ENCODE measurements around the gene CBFB.
"Not testable (repeated sequence)": the region's sequence is repeated elsewhere in the genome, so short reads cannot be mapped to it uniquely, and the experiment has no call there.

Gene CBFB

DNA sequence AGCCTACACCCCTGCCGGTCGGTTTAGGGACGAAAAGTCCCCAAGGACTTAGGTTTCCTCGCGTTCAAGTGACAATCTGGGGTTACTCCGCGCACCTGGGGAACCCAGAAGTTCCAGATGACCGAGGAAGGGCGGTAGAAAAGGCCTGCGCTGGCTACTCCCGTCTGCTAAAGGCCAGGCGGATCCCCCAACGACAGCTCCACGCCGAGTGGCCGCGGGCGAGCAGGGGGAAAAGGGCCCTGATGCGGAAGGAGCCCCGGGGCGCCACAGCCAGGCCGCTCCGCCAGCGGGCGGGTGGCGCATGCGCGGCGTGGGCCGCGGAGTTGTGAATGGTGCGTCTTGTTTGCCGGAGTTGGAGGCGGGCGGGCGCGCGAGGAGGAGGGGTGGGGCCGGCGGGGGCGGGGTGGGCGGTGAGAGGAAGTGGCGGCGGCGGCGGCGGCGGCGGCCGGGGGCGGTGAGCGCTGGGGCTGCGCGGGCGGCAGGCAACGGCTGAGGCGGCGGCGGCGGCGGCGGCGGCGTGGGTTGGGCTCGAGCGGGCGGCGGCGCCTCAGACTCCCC lies at the start of gene CBFB:
Gene CBFB (plus strand): TSS at position 454 of the 558 bp plus-strand sequence. CDS start 259 bp downstream, outside the sequence.
- peak; percentile 82 for DNase-seq (ENCODE audit: low read depth)

DNA sequence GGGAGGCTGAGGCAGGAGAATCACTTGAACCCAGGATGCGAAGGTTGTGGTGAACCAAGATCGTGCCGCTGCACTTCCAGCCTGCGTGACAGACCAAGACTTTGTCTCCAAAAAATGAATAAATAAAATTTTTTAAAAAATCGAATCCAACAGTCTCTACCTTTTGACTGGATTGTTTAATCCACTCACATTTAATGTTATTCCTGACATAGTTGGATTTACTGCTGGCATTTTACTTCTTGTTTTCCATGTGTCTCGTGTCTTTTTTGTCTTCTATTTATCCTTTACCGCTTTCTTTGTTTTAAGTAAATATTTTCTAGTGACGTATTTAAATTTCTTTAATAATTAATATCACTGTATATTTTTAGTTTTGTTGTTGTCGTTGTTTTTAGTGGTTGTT lies 45.9 kb upstream of the CBFB start:
- DNase-seq (ENCODE audit: low read depth): no peak

DNA sequence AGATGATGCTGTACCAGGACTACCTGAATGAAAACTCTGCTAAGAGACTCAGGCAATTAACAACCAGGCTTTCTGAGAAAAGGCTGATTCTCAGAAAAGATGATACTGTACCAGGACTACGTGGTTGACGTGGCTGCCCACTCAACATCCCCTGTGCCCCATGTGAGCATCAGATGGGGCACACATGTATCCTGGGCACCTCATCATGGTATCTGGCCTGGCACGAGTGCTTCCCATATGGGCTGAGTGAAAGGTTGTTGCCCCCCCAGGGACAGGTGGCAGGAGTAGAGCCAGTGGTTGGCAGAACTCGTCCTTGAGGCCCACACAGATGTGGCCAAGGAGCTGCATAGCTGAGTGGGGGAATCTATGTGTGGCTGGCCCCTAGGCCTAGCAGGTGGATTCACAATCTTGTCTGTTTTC lies 44.0 kb upstream of the CBFB start:
- no peak for DNase-seq (ENCODE audit: low read depth)

DNA sequence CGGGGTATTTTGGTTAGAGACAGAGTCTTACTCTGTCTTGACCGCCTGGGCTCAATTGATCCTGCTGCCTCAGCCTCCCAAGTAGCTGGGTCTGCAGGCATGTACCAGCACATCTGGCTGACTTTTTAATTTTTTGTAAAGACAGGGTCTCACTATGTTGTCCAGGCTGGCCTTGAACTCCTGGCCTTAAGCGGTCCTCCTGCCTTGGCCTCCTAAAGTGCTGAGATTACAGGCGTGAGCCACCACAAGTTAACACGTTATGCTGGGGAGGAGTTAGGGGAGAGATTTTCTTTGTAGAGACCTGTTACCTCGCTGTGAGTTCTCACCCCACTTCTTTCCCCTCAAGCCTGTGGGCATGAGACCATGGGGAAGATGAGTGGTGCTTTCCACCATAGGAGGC lies 42.4 kb upstream of the CBFB start:
- no peak for DNase-seq (ENCODE audit: low read depth)

DNA sequence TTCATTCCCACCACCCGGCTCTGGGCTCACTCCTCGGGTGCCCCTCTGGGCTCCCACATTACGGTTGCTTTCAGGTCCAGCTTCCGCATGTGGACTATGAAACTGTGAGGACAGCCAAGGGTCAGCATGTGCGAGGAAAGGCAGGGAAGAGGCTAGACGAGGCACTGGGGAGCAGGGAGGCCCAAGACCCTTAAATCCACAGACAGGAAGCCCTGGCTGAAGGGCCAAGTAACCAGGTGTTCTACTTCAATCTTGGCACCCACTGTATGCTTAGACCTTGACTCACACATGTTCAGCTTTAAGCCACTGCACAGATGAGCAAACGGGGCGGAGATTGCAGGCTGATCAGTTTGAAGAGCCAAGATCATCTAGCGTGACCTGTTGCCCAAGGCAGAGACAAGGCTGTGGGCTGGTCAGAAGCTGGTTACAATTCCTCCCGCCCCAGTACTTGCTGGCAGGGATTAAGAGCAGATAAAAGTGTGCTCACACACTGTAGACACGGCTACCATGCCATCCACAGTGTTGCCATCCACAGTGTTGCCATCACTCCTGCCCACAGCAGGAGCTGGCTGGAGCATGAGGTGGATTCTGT lies 40.7 kb upstream of the CBFB start, which contains the start of gene CES4A:
Gene CES4A (plus strand): TSS at position 393 of the 592 bp plus-strand sequence. CDS start 184 bp downstream, at position 577.
- no peak for DNase-seq (ENCODE audit: low read depth)

DNA sequence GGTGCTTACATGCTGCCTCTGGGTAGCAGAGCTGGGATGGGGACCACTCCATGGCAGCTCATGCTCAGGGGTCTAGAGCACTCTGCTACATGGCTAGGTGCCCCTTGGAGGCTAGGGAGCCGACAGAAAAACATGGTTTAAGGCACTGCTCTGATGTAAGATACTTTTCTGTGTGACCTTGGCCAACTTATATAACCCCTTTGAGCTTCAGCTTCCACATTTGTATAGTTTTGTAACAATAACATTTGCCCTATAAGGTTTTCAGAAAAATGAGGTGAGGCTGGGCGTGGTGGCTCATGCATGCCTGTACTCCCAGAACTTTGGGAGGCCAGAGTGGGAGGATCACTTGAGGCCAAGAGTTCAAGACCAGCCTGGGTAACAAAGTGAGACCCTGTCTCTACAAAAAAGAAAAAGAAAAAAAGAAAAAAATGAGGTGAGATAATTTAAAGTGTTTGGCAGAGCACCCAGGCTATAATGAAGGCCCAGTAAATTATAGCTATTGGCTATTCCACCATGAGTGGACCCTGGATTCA lies 37.3 kb upstream of the CBFB start:
- DNase-seq (ENCODE audit: low read depth): no peak

DNA sequence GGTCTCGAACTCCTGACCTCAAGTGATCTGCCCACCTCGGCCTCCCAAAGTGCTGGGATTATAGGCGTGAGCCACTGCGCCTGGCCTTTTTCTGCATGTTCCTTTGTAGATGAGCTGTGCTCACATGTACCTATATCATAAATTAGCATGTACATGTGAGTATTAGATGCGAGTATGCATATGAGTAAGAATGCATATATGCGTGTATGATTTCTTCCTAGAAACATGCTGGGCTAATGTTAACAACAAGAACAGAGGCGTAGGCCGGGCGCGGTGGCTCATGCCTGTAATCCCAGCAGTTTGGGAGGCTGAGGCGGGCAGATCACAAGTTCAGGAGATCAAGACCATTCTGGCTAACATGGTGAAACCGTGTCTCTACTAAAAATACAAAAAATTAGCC lies 35.4 kb upstream of the CBFB start:
- DNase-seq (ENCODE audit: low read depth): not testable (repeated sequence)

DNA sequence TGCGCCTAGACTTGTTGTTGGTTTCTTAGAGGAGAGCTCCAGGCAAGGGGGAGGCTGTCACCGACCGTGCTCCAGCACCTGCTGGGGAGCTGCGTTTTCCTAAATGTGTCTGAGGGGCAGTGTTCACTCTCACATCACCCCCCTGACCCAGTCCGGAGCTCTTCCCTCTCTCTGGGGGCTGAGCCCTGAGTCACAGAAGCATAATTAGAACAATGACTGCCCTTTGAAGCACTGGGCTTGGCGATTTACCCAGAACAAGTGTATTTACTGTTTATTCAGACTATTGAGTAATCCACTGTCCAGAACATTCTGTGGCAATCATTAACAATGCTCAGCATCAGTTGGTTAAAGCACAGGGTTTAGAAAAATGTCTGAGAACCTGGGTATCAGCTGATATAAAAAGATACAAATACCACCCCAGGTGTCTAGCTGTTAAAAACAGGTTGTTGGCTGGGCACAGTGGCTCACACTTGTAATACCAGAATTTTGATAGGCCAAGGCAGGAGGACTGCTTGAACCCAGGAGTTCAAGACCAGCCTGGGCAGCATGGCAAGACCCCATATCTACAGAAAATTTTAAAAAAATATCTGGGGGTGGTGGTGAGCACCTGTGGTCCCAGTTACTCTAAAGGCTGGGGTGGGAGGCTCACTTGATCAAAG lies 32.5 kb upstream of the CBFB start:
- no peak for DNase-seq (ENCODE audit: low read depth)

DNA sequence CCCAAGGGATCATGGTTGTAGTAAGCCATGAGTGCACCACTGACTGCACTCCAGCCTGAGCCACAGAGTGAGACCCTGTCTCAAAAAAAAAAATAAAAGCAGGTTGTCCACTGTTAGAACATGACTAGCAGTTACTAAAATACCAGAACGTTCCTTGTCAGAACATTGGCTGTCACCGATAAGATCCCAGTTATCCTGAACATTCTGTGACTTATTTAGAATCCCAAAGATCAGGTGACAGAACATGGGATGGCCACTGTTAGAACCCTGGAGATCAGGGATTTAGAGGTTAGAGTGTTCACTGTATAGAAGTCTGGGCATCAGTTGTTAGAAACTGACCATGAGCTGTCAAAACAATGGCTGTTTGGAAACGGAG lies 32.0 kb upstream of the CBFB start:
- DNase-seq (ENCODE audit: low read depth): no peak

DNA sequence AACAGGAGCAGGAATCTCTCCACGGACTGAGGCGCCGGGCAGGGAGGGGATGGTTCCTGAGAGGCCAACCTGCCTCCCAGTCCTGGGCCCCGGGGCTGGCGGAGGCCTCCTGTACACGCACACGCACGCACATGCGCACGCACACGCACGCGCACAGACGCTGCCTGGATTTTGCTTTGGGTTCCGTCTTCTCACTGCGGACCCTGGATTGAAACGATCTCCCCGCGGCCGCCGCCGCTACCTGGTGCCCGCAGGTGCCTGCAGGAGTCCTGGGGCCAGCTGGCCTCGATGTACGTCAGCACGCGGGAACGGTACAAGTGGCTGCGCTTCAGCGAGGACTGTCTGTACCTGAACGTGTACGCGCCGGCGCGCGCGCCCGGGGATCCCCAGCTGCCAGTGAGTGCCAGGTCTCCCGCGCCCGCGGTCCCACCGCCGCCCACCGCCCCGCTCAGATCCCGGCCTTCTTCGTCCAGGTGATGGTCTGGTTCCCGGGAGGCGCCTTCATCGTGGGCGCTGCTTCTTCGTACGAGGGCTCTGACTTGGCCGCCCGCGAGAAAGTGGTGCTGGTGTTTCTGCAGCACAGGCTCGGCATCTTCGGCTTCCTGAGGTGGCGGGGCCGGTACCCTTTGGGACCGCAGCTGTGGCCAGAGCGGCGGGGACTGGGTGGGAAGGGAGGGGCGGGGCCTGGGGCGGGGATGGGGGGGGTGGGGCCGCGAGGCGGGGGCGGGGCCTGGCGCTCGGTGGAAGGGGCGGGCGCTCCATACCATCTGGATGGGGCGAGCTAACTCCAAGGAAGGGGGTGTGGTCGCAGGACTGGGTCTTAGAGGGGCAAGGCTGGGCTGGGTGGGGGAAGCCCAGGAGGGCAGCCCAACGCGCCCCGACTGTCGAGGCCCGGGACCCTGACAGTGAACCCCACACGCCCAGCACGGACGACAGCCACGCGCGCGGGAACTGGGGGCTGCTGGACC lies 28.3 kb upstream of the CBFB start:
- DNase-seq (ENCODE audit: low read depth): peak; percentile 14

DNA sequence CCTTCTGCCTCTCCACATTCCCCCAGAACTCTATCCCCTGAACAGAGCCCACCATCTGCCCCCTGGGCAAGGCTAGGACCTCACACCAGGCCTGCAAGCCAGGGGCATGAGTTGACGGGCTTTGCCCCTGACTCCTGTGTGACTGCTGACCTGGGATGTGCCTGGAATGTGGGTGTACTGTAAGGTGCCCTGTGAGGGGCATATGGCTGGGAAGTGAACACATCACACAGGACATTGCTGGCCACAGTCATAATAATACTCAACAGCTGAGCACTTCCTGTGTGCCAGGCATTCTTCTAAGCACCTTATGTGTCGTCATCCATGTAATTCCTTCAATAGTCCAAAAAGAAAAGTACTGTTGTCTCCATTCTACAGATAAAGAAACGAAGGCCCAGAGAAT lies 27.2 kb upstream of the CBFB start:
- DNase-seq (ENCODE audit: low read depth): no peak

DNA sequence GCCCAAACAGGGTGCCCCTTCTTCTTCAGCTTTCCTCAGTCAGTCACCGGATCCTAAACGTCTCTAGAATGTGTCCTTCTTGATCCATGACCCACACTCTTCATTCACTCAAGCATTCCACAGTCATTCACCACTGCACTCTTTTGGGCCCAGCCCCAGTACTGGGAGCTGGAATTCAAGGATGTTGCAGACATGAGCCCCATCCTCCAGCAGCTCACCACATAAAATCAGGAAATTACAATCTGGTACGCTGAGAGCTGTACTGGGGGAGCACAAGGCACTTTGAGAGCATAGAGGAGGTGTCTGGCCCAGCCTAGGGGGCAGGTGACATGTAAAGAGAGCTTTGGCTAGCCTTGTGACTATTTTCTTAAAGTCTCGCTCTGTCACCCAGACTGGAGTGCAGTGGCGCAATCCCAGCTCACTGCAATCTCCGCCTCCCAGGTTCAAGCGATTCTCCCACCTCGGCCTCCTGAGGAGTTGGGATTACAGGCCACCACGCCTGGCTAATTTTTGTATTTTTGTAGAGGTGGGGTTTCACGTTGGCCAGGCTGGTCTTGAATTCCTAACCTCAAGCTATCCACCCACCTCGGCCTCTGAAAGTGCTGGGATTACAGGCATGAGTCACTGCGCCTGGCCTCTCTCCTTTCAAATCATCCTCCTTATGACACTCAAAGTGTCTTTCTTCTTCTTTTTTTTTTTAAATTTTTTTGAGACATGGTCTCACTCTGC lies 21.9 kb upstream of the CBFB start:
- DNase-seq (ENCODE audit: low read depth): no peak

DNA sequence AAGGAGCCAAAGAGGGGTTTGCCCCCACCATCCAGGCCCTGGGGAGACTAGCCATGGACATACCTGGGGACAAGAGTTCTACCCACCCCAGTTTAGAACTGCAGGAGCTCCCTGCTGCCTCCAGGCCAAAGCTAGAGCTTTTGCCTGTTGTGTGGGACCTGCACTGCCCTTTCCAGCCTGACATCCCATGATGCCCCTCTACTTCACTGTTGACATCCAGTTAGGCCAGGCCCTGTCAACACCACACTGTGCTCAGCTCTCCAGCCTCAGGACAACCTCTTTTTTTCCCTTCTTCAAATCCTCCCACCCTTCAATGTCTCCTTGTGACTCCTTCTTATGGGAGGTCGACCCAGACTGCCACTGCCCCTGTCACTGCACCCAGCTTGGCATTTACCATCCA lies 19.8 kb upstream of the CBFB start:
- no peak for DNase-seq (ENCODE audit: low read depth)

DNA sequence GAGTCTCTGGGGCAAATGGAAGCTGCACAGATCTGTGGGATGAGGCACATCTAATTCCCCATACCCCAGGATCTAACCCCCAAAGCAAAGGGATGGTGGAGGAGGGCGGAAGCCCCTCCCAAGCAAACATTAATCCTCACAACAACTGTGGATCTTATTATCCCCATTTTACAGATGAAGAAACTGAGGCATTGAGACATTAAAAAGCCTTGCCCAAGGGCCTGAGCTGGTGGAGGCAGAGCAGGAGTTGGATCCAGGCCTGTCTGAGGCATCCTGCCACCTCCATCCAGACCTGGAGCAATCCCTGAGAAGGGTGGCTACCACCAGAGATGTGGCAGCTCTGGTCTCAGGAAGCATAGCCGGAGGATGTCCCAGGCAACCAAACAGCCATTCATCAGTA lies 17.7 kb upstream of the CBFB start:
- DNase-seq (ENCODE audit: low read depth): no peak

DNA sequence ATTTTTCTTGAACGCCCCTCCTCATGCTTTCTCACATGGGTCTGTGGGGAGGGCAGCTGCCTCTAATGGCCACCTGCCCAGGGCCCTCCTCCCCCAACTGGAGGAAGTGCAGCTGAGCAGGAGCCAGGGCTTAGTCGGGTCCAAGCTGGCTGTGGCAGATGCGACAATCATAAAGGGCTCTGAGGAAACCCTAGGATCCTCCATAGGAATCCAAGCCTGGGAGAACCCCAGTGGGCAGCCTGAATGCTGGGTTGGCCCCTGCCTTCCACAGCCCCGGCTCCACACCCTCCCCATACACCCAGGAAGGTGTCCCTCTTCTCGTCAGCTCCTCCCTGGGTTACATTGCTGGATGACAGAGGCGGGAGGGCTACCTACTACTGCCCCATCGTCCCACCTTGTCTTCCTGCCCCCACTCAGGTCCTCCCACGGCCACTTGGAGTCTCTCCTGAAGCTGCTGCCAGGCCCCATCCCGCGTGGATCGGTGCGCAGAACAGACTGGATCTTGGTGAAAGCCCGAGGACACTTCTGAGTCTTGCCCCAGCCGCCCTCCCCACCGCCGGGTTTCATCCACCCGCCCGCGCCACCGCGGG lies 15.6 kb upstream of the CBFB start:
- no peak for DNase-seq (ENCODE audit: low read depth)

DNA sequence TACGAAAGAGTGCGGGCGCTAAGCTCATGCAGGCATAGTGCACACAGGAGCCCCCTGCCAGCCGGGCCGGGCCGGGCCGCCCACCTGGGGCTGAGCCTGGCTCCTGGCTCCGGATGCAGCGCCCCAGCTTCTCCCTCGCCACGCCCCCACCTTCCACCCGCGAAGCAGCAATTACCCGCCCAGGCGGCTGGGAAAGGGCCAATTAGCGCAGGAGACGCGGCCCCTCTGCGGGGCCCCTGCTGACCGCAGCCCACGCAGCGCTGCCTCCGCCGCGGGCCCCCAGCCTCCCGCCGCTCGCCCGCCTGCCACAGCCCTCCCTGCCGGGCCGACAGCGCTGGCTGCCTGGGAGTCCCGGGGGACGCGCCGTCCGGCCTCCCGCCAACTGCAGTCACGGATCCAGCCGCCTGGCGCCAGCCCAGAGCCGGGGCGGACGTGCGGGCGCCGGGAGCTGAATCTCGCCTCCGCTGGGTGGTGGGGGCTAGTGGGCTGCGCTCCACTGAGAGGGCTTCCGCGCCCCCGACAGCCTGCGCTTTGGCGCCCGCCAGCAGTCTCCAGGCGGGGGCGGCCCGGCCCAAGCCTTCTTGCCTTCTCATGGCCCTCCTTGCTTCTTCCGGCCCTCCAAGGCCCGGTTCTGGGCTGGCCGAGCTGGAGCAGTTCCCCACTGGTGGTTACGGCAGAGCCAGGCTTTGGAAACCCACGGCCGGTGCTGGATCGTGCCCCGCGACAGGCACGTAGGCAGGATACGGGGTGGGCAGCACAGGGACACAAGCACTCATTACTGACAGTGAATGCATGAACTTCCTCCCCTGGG lies 14.9 kb upstream of the CBFB start:
- peak; percentile 30 for DNase-seq (ENCODE audit: low read depth)

DNA sequence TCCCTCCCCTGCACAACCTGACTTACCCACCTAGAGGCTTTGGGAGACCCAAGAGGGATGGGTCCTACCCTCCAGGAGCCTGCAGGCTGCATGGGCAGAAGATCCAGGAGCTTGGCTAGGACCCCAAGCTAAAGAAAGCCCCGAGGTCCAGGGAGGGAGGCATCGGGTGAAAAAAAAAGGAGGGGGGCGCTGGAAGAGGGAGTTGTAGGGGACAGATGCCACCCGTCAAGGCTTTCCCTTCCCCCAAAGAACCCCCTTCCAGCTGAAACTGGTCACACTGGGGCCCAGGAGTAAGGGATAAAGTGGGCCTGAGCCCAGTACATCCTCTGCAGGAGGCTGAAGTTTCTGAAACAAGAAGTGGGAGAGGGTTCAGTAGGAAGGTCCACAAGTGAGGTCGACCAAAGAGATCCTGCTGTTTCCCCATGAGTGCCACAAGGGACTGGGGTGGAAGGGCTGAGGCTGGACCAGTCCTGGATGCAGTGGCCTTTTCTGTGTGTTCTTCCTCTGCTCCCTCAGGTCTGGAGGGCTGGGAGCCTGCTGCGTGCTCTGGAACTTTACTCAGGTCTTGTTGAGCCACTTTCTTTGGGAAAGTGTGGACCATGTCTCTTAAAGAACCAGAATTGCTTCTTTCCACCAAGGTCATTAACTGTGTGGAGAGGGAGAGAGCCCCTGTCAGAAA lies 14.2 kb upstream of the CBFB start:
- DNase-seq (ENCODE audit: low read depth): no peak

DNA sequence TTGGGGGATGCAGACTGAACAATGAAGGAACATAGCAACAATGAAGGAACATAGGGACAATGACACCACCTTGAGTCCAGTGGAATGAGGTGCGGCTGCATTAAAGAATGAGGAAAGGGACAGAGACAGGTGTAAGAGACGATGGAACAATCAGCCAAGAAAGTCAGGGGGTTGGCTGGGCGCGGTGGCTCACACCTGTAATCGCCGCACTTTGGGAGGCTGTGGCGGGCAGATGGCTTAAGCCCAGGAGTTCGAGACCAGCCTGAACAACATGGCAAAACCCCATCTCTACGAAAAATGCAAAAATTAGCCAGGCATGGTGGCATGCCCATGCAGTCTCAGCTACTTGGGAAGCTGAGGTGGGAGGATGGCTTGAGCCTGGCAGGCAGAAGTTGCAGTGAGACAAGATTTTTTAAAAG lies 13.6 kb upstream of the CBFB start:
- no peak for DNase-seq (ENCODE audit: low read depth)

DNA sequence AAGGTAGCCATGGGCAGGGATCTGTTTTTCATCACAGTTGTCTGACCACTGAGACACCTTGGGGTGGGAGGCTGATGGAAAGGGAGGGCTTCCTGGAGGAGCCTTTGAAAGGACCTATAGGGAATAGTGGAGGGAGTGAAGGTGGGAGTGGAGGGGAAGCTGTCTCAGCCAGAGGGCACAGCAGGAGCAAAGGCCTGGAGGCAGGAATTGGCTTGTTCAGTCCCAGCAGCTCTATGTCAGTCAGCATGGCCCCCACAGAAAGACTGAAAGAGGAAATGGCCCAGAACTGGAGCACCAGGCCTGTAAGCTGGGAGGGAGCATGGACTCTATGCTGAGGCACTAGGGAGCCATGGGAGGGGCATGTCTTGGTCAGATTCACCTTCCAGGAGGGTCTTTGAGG lies 12.8 kb upstream of the CBFB start:
- DNase-seq (ENCODE audit: low read depth): no peak

All from stimulated activated CD8-positive, alpha-beta memory T cell treated with anti-CD3 and anti-CD28 coated beads, Interleukin-15, amount 100 ng/mL, for 1 hour (primary cell).